Mesothelial cell of epicardium (in vitro differentiated cells): ENCODE results near the gene OLFML2B. TPM values are rescaled to one million over a fixed set of nuclear protein-coding genes. Genes with fewer than 3 reads are reported as not detected.

Experiments used
- DNase-seq, 2 experiments: peaks; one replicate each; pipeline ENCODE4 v3.0.0; 2021; ENCODE audit warnings: low spot score in 2 of 2; ENCODE audit not compliant: unreplicated experiment in 2 of 2
- H3K27ac Mint-ChIP-seq: 2 replicates; pipeline ENCODE4 v1.8.0; 2021; ENCODE audit warnings: mixed read lengths
- H3K27me3 Mint-ChIP-seq: 2 replicates; pipeline ENCODE4 v1.8.0; 2021; ENCODE audit warnings: low read depth, mixed read lengths
- H3K36me3 Mint-ChIP-seq: 2 replicates; pipeline ENCODE4 v1.8.0; 2021; ENCODE audit warnings: mixed read lengths
- H3K4me1 Mint-ChIP-seq: 2 replicates; pipeline ENCODE4 v1.8.0; 2021; ENCODE audit warnings: mixed read lengths
- H3K4me3 Mint-ChIP-seq: 2 replicates; pipeline ENCODE4 v1.8.0; 2021; ENCODE audit warnings: mild to moderate bottlenecking, moderate library complexity, mixed read lengths
- H3K9me3 Mint-ChIP-seq: 2 replicates; pipeline ENCODE4 v1.8.0; 2021; ENCODE audit warnings: mixed read lengths
- total RNA-seq: library from RNA; stranded (reverse); gene quantifications from 3 replicates; pipeline ENCODE4 v1.2.1, GENCODE V29; 2021
- TF ChIP-seq, protein P1 (sequence below): fragments of 200-600 bp; sonication (generic); IDR thresholded peaks from one replicate; pipeline ENCODE4 v1.5.0; 2021; ENCODE audit warnings: antibody characterized with exemption; ENCODE audit not compliant: unreplicated experiment

Gene OLFML2B
- total RNA-seq, 1 donor from 2014 or later, result 4.4 TPM

GRCh38 chr1:162000053-162000420, 23.6 kb downstream of the OLFML2B start:
- peaks cover 3% of the 10 kb centered on the region for H3K9me3 Mint-ChIP-seq
- no peak overlapping the region for H3K27ac Mint-ChIP-seq
- H3K27me3 Mint-ChIP-seq, result peaks cover 3% of the 10 kb centered on the region
- peaks cover 12% of the 10 kb centered on the region for H3K4me1 Mint-ChIP-seq
- DNase-seq, result no peak
- TF ChIP-seq, protein P1, sequence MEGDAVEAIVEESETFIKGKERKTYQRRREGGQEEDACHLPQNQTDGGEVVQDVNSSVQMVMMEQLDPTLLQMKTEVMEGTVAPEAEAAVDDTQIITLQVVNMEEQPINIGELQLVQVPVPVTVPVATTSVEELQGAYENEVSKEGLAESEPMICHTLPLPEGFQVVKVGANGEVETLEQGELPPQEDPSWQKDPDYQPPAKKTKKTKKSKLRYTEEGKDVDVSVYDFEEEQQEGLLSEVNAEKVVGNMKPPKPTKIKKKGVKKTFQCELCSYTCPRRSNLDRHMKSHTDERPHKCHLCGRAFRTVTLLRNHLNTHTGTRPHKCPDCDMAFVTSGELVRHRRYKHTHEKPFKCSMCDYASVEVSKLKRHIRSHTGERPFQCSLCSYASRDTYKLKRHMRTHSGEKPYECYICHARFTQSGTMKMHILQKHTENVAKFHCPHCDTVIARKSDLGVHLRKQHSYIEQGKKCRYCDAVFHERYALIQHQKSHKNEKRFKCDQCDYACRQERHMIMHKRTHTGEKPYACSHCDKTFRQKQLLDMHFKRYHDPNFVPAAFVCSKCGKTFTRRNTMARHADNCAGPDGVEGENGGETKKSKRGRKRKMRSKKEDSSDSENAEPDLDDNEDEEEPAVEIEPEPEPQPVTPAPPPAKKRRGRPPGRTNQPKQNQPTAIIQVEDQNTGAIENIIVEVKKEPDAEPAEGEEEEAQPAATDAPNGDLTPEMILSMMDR, result no peak
- H3K4me3 Mint-ChIP-seq, result no peak overlapping the region
- no peaks in the 10 kb centered on the region for H3K36me3 Mint-ChIP-seq

- Mint-ChIP-seq H3K36me3 (no peaks in the 10 kb centered on the region), H3K4me3 (no peak overlapping the region), H3K4me1 (peaks cover 12% of the 10 kb centered on the region), H3K9me3 (peaks cover 3% of the 10 kb centered on the region), H3K27ac (no peak overlapping the region), H3K27me3 (peaks cover 5% of the 10 kb centered on the region)
- TF ChIP-seq, protein P1, result no peak
- DNase-seq, result no peak
Measured at GRCh38 chr1:161999301-162000052, 24.2 kb downstream of the OLFML2B start.

DNA sequence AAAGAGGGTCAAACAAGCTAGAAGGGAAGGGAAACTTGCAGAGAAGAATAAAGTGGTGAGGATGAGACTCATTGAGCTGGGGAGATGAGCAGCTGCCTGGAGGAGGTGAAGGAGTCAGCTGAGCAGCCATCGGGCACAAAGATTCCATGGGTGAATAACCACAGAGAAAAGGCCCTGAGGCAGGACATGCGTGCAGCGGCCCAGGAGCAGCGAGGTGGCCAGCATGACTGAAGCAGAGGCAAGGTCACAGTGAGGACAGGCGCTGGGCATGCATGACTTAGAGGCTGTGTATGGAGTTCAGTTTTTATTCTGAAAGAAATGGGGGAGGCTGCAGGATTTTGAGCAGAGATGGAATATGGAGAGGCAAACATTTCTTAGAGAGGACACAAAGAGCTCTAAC, 24.9 kb downstream of the OLFML2B start:
- no peak for DNase-seq
- peaks cover 3% of the 10 kb centered on the region for H3K9me3 Mint-ChIP-seq
- H3K27ac Mint-ChIP-seq, result no peak overlapping the region
- H3K27me3 Mint-ChIP-seq, result peaks cover 7% of the 10 kb centered on the region
- TF ChIP-seq, protein P1, result no peak
- H3K4me1 Mint-ChIP-seq, result peaks cover 8% of the 10 kb centered on the region
- H3K36me3 Mint-ChIP-seq, result no peaks in the 10 kb centered on the region
- no peak overlapping the region for H3K4me3 Mint-ChIP-seq

GRCh38 chr1:161997152-161997551, 26.5 kb downstream of the OLFML2B start:
- Mint-ChIP-seq H3K27ac (no peak overlapping the region), H3K4me1 (no peaks in the 10 kb centered on the region)

DNA sequence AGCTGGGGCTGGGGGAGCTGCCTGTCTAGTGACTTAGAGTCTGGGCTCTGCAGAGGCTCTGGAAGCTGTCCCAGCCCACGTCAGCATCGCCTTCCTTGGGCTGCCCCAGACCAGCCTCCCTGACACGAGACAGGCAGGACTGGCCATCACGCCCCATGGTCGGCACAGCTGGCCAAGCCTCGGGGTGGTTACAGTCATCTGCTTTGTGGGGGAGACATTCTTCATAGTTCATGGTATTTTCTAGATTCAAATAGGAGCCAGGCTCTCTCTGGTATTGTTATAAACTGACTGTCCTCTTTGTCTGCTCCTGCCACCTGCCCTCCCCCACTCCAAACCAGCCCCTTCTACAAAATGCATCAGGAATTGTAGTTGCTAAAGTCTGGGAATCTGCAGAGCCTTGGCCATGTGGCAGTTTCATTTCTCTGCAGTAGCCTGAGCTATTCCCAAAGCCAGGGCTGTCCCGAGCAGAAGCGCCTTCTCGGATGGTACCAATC, 29.4 kb downstream of the OLFML2B start:
- TF ChIP-seq, protein P1, result no peak
- DNase-seq, result no peak
- no peak overlapping the region for H3K27ac Mint-ChIP-seq
- H3K36me3 Mint-ChIP-seq, result peaks cover 3% of the 10 kb centered on the region
- H3K27me3 Mint-ChIP-seq, result peaks cover 4% of the 10 kb centered on the region
- no peak overlapping the region for H3K4me3 Mint-ChIP-seq
- H3K4me1 Mint-ChIP-seq, result no peaks in the 10 kb centered on the region
- peaks cover 7% of the 10 kb centered on the region for H3K9me3 Mint-ChIP-seq

More at GRCh38 chr1:161997152-161997551, 26.5 kb downstream of the OLFML2B start:
- Mint-ChIP-seq H3K27me3 (peaks cover 4% of the 10 kb centered on the region), H3K36me3 (no peaks in the 10 kb centered on the region), H3K4me3 (no peak overlapping the region), H3K9me3 (peaks cover 3% of the 10 kb centered on the region)
- no peak for DNase-seq
- TF ChIP-seq, protein P1, result no peak
